Testis (tissue), 2 donors: ENCODE data around the gene CES4A.

Source experiments
- POLR2A ChIP-seq: fragments of 450-650 bp; IDR thresholded peaks from one replicate; pipeline ENCODE4 v1.6.1; 2017; ENCODE audit warnings: antibody characterized with exemption, mild to moderate bottlenecking, moderate library complexity
- TF ChIP-seq, protein P1 (sequence below), 3 experiments: fragments of 450-650 bp in 2 of 3; fragments of 200-600 bp in 1 of 3; sonication (generic) in 1 of 3; IDR thresholded peaks; one replicate each; pipeline ENCODE4 v1.5.1; 2016 to 2019; ENCODE audit warnings: antibody characterized with exemption in 3 of 3, mild to moderate bottlenecking in 2 of 3, moderate library complexity in 1 of 3

DNA sequence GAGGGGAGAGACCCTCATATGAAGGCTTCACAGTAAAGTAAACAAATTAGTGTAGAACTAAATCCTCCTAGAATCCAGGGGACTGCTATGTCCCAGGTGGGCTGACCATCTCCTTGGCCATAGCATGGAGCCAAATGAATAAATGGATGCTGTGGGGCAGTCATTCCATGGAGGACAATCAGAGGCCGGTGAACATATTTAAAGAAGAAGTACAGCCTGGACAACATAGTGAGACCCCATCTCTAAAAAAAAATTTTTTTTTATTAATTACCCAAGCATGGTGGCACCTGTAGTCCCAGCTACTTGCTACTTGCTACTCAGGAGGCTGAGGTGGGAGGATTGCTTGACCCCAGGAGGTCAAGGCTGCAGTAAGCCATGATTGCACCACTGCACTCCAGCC lies 35.3 kb downstream of the CES4A start:
- TF ChIP-seq, protein P1, sequence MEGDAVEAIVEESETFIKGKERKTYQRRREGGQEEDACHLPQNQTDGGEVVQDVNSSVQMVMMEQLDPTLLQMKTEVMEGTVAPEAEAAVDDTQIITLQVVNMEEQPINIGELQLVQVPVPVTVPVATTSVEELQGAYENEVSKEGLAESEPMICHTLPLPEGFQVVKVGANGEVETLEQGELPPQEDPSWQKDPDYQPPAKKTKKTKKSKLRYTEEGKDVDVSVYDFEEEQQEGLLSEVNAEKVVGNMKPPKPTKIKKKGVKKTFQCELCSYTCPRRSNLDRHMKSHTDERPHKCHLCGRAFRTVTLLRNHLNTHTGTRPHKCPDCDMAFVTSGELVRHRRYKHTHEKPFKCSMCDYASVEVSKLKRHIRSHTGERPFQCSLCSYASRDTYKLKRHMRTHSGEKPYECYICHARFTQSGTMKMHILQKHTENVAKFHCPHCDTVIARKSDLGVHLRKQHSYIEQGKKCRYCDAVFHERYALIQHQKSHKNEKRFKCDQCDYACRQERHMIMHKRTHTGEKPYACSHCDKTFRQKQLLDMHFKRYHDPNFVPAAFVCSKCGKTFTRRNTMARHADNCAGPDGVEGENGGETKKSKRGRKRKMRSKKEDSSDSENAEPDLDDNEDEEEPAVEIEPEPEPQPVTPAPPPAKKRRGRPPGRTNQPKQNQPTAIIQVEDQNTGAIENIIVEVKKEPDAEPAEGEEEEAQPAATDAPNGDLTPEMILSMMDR (IDR thresholded peaks at IDR 0.05) = no peak
- no peak for TF ChIP-seq POLR2A
